ACHN (cell line): ENCODE data around the gene XKR7.

ENCODE experiments used
- DNase-seq: peaks from one replicate; pipeline ENCODE4 v3.0.0-alpha.2; 2015
- in situ Hi-C: cut with HindIII; loops from 2 replicates; pipeline ENCODE4 v1.10.0; 2017; ENCODE audit warnings: low sequenced_read_pairs, low pct_ligation_motif_present, low pct_unique_long_range_greater_than_20kb

XKR7 gene

DNA sequence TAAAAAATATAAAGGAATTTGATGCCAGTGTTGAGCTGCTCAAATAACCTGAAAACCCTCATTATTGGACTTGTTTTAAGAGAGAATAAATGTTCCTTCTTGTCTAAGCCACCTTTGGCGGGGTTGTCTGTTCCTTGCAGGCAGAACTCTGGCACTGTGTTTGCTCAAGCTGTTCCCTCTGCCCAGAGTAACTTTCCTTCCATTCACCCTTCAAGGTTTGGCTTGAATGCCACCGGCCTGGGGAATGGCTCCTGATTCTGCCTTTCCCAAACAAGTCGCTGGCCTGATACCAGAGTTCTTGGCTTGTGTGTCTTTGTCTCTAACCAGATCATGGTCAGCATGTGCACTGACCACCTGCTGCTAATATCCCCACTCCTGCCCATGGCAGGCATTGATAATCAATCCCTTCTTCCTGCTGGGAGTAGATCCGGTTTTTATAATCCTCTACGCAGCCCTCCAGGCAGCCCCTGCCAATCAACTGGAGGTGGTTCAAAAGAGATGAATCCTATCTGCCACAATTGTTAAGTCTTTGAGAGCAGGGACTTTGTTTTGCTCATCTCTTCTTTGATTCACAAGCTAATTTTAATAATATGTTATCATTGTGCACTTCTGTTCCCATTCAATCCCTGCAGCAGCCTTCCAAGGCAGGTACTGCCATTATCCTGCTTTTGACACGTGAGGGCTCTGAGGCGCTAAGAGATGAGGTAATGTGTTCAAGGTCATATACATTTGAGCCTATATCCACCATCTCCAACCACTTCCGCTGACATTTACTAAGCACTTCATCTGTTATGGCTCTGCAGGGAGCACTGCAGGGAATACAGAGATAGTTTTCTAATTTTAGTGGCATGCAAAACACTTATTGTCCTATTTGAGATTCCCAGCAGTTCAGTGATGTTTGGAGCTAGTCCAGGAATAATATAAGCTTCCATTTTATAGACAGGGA is 39.2 kb downstream of the XKR7 start:
- in situ Hi-C loops = no loop called here
- no peak for DNase-seq

DNA sequence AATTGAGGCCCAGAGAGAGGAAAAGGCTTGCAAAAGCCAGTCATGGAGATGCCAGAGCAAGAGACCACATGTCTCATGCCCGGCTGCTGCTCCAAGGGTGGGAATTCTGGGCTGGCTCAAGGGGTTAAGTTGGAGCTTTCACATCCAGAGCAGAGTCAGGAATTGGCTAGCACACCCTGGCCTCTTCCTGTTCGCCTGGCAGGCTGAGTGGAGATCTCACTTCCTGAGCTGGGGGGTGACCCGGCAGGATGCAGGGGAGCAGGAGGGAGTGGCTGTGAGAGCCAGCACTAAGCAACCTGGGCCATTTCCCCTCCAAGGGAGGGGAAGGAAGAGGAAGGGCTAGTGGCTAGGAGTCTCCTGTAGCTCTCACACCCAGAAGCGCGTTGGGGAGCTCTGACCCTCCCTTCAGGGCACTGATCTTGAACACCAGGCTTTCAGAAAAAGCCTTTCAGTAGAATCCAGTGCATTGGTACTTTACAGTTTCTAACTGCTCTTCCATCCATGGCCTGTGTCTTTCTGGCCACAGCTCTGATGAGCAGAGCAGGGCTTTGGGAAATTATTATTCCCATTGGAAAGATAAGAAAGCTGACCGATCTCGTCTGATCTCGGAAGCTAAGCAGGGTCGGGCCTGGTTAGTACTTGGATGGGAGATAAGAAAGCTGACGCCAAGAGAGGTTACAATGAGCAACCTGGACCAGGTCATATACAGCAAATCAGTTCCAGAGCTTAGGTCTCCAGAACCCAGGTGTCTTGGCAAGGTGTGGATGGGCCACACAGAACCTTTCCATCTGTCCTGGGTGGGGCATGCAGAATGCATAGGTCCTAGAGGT is 40.1 kb downstream of the XKR7 start:
- in situ Hi-C loops = no loop called here
- DNase-seq = peak; percentile 28

DNA sequence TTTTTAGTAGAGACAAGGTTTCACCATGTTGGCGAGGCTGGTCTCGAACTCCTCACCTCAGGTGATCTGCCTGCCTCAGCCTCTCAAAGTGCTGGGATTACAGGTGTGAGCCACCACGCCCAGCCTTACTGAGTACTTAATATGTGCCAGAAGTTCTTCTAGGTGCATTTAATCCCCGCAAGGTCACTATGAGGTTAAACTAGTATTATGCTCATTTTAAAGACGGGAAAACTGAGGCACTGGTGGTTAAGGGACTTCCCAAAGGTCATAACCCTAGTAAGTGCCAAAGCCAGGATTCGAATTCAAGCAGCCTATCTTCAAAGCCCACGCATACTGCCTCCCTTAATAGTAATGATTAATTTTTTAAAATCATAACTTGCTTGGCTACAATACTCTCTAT is 41.6 kb downstream of the XKR7 start:
- in situ Hi-C loops = no loop called here

DNA sequence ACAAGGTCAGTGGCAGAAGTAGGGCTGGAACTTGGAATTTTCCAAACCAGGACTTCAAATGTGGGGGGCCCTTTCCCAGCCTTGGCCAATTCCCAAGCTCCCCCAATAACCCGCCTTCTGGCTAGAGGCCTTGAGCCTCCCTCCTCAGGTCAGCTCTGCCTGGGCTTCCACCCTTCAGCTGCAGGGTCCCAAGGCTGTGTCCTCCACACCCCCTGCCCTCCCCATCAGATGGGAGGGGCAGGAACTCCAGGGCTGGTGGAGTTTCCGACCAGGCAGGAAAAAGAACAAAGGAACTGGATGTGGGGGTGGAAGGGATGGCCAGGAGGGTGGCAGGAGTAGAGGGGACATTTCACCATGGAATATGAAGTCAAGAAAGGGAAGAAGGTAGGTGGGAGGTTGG is 42.1 kb downstream of the XKR7 start, which contains the start of gene CCM2L:
Gene CCM2L, plus strand, starts transcription at position 338 of the 400 bp plus-strand sequence. Its CDS starts 17 bp downstream, at position 355.
- in situ Hi-C loops = no loop called here
- DNase-seq = no peak

More for the DNA sequence above, 41.6 kb downstream of the XKR7 start:
- no peak for DNase-seq

DNA sequence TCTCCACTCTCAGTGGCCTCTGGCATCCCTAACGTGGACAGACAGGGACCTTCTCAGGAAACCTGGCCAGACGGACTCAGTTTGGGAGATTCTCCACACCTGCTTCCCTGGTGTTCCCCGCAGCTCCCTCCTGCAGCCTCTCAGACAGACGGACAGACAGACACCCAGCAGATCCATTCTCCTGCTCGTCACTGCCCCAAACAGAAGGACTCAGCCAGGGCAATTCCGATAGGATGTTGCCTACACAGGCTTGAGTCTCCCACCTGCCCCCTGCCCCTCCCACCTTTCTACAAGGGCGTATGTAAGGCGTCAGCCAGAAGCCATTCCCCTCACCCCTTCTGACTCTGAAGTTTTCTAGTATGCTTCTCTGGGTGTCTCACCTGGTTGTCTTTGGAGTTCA is 42.7 kb downstream of the XKR7 start:
- no peak for DNase-seq
- in situ Hi-C loops = no loop called here

DNA sequence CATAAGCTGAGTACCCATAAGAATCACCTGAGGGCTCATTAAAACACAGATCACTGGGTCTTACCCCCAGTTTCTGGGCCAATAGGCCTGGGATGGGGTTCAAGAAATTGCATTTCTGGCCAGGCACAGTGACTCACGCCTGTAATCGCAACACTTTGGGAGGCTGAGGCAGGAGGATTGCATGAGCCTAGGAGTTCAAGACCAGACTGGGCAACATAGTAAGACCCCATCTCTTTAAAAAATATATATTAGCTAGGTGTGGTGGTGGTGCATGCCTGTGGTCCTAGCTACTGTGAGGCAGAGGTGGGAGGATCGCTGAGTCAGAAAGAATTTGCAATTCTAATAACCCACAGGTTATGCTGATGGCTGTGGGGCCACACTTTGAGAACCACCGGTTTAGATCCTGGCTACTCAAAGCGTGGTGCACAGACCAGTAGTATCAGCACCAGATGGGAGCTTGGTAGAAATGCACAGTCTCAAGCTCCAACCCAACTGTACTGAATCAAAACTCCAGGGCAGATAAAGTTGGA is 44.3 kb downstream of the XKR7 start:
- in situ Hi-C loops = no loop called here
- no peak for DNase-seq

DNA sequence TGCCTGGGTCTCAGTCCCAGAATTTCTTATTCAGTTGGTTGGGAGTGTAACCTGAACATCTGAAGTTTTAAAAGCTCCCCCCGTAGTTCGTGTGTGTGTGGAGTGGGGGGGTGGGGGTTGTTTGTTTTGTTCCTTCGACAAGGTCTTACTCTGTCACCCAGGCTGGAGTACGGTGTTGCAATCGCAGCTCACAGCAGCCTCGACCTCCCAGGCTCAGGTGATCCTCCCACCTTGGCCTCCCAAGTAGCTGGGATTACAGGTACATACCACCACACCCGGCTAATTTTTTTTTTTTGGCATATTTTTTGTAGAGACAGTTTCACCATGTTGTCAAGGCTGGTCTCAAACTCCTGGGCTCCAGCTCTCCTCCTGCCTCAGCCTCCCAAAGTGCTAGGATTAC is 45.4 kb downstream of the XKR7 start:
- in situ Hi-C loops = no loop called here

DNA sequence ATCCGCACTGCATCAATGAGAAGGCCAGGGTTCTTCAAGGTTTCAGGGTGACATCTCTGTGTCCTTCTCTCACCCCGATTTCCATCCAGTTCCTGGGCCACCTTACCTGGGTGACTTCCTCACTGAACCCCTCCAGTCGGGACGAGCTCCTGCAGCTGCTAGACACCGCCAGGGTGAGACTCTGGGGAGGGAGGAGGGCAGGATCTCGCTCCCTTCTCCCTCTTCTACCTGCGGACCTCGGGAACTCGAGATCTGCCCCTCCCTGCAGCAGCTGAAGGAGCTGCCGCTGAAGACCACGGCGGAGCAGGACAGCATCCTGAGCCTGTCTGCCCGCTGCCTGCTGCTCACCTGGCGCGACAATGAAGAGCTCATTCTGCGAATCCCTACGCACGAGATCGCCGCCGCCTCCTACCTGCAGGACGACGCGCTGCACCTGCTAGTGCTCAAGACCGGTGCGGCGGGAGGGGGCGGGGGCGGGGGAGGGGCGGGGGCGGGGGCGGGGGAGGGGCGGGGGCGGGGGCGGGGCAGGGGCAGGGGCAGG is 49.8 kb downstream of the XKR7 start:
- DNase-seq = peak; percentile 43
- in situ Hi-C loops = no loop called here

More for the DNA sequence above, 45.4 kb downstream of the XKR7 start:
- DNase-seq = no peak

DNA sequence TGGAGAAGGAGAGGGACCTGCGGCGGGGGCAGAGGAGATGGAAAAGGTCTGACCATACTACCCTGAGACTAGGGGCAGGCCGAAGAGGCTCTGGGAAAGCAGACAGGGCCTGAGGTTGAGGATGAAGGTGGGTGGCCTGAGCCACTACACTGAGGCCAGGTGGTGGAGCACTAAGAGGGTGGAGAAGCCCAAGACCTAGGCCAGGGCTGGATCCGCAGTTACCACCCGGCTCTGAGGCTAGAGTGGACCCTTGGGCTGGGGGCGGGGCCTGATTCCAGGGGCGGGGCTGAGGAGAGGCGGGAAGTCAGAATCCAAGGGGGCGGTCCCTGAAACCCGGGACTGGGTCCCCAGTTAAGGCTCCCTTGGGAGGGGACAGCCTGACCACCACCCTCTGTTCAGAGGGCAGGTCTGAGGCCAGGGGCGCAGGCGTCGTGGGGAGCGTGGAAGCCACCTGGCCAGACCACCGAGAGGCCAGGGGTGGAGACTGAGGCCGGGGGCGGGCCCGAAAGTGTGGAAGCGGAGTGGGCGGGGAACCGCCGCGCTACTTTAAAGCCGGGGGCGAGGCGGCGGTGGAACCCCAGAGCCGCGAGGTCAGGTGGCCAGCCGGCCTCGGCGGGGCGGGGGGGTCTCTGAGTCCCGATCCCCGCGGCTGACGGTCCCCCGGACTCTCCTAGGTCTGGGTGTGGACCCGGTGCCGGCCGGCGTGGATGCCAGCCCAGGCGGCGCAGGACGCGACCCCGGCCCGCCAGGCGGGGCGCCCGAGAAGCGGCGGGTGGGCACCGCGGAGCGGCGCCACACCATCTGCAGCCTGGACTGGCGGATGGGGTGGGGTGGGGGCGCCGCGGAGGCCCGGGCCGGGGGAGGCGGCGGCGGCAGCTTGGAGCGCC is 50.6 kb downstream of the XKR7 start:
- in situ Hi-C loops = no loop called here
- DNase-seq = peak; percentile 58

DNA sequence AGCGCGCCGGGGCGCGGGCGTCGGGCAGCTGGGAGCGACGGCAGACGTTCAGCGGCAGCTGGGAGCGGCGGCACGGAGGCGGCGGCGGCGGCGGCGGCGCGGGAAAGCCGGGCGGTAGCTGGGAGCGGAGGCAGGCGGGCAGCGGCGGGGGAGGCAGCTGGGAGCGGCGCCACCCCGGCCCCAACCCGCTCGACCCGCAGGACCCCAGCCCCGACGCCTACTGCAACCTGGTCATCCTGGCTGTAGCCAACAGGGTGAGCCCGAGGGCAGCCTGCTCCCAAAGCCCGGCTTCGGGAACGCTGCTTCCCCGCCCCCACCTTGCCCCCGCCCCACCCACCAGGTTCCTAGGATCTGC is 51.2 kb downstream of the XKR7 start:
- peak; percentile 42 for DNase-seq
- in situ Hi-C loops = no loop called here

DNA sequence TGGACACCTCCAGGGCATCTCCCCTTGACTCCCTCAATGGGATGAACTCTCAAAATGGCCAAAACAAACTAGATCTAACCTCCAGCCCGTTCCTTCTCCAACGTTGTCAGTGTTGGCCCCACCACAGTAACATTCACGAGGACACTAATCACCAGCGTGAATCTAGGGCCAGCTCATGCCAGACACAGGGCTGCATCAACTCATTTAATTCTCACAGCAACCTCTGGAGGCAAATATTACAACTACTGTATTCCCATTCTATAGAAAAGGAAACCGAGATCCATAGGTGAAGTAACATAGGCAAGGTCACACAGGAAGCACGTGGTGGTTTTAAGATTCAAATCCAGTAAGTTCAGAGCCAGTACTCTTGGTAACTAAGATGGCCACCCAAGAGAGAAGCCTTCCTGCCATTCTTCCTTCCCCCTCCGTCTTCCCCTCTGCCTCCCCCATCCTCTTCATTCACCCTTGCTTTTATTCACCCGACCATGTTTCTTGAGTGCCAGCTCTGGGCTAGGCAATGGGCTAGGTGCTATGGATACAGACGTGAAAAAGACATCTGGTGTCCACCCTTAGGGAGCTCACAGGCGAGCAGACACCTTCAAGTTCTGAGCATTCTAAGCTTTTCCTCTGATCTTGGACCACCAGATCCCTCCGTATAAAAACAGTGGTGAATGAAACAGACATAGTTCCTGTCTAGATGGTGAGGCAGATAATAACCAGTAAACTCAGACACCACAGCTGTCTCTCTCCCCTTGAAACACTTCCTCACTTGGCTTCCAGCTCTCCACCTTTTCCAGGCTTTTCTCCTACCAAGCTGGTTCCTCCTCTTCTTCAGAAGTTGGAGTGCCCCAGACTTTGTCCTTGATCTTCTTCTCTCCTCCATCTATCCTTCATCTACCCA is 51.9 kb downstream of the XKR7 start:
- in situ Hi-C loops = no loop called here

DNA sequence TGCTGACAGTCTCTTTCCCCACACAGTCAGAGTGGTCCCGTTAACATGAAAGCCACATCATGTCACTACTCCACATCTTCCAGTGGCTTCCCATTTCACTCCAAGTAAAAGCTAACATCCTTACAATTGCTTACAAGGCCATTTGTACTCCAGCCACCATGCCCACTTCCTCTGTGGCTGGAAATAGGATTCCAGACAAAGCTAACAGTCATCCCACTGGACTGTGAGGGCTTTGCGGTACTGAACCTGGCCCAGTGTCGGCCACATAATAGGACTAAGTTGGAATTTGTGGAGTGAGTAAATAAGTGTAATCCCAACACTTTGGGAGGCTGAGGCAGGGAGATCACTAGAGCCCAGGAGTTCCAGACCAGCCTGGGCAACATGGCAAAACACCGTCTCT is 53.1 kb downstream of the XKR7 start:
- DNase-seq = no peak
- in situ Hi-C loops = no loop called here

More for the DNA sequence above, 51.9 kb downstream of the XKR7 start:
- no peak for DNase-seq

DNA sequence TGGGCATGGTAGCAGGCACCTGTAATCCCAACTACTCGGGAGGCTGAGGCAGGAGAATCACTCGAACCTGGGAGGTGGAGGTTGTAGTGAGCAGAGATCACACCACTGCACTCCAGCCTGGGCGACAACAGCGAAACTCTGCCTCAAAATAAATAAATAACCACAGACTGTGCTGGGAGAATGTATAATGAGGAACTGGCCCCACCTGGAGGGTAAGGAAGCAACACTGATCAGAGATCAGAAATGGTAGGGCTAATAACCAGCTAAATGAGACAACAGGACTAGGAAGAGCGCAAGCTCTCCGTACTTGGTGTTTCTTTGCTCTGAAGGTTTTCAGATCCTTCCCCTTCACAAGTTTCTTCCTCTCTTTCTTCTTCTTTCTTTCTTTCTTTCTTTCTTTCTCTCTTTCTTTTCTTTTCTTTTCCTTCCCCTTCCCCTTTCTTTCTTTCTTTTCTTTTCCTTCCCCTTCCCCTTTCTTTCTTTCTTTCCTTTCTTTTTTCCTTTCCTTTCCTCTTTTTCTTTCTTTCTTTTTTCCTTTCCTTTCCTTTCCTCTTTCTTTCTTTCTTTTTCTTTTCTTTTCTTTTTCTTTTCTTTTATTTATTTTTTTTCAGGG is 56.8 kb downstream of the XKR7 start:
- no peak for DNase-seq
- in situ Hi-C loops = no loop called here

DNA sequence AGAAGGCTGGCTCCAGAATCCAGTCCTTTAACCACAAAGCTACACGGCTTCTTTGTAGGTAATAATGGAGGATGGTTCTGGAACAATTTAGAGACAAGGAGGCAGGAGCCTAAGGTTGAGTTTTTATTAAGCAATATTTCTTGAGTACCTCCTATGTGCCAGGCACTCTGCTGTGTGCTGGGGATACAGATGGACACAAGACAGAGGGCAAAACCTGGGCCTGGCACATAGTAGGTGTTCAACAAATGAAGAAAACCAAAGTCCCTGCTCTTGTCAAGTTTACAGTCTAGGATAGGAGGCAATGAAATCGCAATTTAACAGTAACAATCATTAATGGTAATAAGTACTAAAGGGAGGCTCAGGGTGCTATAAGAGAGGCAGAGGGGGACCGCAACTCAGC is 59.7 kb downstream of the XKR7 start:
- in situ Hi-C loops = no loop called here

DNA sequence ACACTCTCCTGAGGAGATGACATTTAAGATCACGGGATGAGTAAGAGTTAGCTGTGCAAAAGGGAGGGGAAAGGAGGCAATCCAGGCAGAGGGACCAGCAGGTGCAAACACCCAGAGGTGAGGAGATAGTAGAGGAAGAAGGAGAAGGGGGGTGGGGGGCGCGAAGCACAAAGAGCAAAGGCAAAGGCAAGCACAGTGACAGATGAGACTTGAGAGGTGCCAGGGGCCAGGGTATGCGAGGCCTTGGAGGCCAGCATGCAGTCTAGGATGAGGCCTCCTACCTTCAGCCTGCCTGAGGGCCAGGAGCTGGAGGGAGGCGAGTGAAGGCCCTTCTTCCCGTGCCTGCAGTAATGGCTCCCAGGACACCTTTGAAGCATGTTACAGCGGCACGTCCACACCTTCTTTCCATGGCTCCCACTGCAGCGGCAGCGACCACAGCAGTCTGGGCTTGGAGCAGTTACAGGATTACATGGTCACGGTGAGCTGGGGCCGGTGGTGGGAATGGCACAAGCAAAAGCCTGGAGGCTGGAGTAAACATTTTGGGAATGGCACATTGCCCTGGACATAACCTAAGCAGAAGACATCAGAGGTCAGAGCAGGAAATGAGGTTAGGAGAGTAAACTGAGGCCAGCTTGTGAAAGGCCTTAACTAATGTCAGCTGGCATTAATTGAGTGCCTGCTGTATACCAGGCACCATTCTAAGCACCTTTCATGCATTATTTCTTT is 60.9 kb downstream of the XKR7 start:
- in situ Hi-C loops = no loop called here
- DNase-seq = no peak

More for the DNA sequence above, 59.7 kb downstream of the XKR7 start:
- no peak for DNase-seq

DNA sequence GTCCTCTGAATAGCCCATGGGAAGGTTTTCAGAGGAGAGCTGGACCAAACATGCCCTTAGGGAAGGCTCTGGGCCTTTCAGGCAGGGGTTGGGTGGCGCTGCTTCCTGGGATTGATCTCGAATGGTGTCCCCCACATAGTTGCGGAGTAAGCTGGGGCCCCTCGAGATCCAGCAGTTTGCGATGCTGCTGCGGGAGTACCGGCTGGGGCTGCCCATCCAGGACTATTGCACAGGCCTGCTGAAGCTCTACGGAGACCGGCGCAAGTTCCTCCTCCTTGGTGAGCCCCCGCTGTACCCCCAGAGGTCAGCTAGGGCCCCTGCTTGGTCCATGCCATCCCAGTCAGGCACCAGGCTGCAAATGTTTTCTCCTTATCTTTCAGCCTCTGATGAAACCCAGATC is 61.6 kb downstream of the XKR7 start:
- no peak for DNase-seq
- in situ Hi-C loops = no loop called here
